SW 1271 (cell line): ENCODE measurements around the gene ZNF521.

Experiments
- DNase-seq, 2 experiments: peaks; one replicate each; lab custom pipeline; 2025; lab: John Stamatoyannopoulos, UW

The ZNF521 gene

GRCh38 chr18:25335676-25336075 is 16.3 kb downstream of the ZNF521 start:
- DNase-seq: no peak

DNA sequence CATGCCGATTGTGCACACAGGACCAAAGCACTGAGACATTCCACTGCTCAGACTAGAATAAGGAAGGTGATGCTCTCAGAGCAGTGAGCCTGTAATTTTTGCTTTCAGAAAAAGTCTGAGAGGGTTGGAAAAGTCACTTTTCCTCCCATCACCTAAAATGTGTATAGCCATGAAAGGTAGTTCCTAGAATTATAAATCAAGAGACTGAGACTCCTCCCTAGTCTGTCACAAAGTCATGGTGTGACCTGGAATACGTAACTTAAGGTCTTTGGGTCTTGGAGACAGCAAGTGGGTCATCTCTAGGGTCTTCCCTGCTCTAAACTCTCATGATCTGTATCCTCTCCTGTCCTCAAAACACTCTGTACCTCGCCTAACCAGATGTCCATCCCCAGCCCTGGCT is 16.9 kb downstream of the ZNF521 start:
- no peak for DNase-seq

- no peak for DNase-seq
These were observed 17.4 kb downstream of the ZNF521 start for GRCh38 chr18:25334588-25334987.

- no peak for DNase-seq
These were observed 20.0 kb downstream of the ZNF521 start for GRCh38 chr18:25332002-25332401.

DNA sequence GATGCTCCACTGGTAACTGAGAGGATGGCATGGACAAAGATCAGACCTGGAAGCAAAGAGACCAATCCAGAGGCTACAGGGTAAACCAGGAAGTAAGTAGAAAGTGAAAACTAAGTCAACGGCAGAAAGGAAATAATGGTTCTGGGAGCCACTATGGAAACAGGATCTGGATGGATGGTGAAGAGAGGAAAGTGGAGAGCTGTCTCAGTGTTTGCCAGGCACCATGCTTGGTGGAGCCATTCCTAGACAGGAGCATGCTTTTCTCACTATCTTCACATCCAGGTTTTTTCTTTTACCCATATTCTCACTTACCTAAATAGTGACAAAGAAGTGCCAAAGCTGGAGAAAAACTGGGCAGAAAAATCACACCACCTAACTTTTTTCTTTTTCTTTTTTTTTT is 22.2 kb downstream of the ZNF521 start:
- DNase-seq: no peak

- DNase-seq: no peak
These were observed 24.4 kb downstream of the ZNF521 start for GRCh38 chr18:25327584-25327983.

GRCh38 chr18:25326361-25326952 is 25.5 kb downstream of the ZNF521 start:
- DNase-seq: no peak

- DNase-seq: no peak
These were observed 29.2 kb downstream of the ZNF521 start for GRCh38 chr18:25322806-25323205.

DNA sequence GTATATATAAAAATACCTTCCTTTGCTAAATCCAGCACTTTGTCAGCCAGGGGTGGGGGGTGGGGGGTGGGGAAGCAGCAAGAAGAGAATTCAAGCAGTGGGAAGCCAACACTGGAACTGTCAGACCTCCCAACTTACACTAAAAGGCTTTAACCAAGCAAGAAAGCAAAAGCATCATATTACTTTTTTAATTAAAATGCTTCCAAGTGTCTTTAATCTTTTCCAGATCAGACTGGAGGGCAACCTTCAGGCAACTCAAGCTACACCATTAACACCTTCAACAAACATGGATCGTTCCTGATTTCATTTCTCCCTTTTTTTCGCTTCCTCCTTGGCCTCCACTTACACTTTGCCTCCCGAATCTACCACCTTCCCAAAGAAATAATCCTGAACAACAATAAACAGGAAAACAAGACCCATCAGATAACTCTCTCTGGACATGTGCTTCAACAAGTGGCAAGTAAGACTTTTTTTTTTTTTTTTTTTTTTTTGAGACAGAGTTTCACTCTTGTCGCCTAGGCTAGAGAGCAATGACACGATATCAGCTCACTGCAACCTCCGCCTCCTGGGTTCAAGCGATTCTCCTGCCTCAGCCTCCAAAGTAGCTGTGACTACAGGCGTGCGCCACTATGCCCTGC is 35.5 kb downstream of the ZNF521 start:
- no peak for DNase-seq

- DNase-seq: no peak
These were observed 37.2 kb downstream of the ZNF521 start for GRCh38 chr18:25314838-25315190.

GRCh38 chr18:25314151-25314837 is 37.7 kb downstream of the ZNF521 start:
- DNase-seq: no peak

- DNase-seq: no peak
These were observed 38.7 kb downstream of the ZNF521 start for GRCh38 chr18:25313268-25313667.

DNA sequence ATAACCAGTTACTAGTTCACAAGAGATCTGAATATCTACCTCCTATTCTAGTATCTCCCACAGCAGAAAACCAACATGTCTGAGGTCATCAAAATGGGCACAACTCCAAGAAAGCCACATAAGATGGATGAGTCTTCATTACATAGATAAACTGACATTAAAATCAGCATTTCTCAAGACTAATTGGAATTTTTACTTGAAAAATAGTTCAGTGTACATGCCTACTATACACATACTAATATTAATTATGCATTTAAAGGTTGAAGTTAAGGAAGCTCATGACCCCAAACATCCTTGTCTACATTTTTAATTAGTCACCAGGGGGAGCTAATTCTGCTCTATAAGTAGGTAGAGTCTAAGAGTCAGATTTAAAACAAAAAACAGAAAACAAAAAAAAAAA is 41.9 kb downstream of the ZNF521 start:
- DNase-seq: peak in 1 of 2 experiments; percentile 7

- no peak for DNase-seq
These were observed 43.6 kb downstream of the ZNF521 start for GRCh38 chr18:25308381-25308780.

- DNase-seq: no peak
These were observed 44.8 kb downstream of the ZNF521 start for GRCh38 chr18:25307192-25307591.

- DNase-seq: no peak
These were observed 45.3 kb downstream of the ZNF521 start for GRCh38 chr18:25306671-25307070.

- DNase-seq: no peak
These were observed 46.4 kb downstream of the ZNF521 start for GRCh38 chr18:25305584-25305983.

DNA sequence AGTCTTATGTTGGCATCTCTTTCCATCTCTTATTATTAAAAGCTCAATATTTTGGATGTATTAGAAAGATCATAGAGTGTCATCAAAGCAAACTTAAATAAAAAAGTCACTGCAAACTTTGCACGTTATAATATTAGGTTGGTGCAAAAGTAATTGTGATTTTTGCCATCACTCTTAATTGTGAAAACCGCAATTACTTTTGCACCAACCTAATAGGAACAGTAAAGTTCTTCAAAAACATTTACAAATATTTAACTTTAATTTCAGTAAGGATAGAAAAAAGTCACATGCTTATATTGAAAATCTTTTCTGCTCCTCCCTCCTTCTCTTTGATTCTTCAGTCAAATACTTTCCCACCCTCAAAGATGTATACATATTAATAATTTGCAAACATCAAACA is 51.5 kb downstream of the ZNF521 start:
- DNase-seq: no peak

DNA sequence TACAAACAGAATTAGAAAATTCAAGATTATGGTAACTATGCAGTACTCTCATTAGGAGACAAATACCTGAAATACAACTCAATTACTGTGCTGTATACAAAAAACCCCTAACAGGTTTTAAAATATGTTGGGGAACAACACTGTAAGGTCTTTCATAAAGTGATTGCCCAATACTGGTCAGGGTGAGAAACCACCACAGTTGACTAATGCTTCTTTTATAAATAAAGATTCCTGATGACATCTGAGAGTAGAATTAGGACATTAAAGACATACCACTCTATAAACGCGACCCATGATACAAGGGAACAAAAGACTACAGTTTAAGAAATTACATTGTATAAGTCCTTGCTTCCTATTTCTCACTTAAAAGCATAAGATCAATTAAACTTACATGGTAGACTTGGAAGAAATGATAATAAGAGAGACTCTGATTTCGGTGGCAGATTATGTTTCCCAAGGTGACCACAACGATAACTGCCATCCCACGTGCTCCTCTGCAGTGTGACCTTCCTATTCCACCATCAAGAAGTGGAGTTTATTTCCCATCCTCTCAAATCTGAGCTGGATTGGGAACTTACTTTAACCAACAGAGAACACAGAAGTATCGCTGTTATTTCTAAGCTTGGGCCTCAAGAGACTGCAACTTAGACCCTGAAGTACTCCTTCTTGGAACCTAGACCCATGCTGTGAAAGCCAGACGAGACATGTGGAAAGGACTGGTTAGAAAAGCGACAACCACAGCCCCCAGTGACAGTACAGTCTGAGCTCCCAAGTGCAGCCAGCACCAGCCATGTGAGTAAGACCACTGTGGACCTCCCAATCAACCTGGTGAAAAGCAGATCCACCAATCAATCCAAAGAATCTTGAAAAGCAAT is 52.3 kb downstream of the ZNF521 start:
- DNase-seq: no peak

DNA sequence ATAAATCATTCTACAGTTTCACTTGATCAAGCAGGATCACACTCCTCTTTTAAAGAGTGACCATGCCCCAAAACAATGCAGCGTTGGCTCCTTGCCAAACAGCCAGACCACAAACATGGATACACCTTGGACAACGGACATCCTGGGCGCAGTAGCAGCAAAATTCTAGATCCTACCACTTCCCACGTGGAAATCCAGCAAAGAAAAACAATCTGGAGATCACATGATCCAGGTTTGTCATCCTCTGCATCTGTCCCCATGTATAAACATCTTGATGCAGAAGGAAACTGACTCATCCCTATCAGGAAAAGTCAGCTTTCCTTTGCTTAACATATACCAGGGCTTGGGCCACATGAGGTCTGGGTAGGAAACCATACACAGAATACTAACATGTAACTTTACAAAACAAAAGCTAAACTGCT is 53.1 kb downstream of the ZNF521 start:
- peak; percentile 43 to 64 for DNase-seq

DNA sequence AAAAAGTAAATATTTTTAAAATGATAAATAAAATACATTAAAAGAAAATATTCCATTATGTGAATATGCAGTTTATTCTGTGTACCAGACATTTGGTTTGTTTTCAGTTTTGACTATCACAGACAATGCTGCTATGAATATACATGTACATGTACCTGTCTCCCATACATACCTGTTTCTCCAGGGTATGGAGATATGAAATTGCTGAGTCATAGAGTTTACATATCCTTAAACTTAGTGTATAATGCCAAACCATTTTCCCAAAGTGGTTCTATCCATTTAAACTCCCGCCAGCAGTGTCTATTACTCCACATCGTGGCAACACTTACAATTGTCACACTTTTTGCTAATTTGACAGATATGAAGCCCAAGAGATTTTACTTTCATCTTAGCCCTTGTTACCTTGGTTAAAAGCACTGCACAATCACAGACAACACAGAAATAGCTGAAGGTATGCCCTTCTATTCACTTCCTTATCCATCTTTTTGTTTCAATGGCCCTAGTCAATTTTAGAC is 56.3 kb downstream of the ZNF521 start:
- DNase-seq: no peak

DNA sequence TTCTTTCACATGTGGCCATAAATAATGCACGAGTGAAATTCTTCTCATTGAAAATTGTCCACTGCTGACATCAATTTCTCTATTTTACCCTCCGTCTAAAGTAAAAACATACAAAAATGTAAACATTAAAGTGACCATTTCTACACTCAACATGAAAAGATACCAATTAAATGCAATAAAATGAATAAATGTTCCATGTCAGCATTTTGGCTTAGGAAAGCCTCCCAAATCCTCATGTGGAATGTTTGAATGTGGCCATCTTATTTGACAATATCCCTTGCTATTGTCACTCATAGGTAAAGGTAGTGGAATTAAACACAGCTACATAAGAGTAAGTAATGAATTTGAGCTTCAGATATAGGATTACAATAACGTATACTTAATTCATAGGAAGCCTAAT is 60.8 kb downstream of the ZNF521 start:
- DNase-seq: no peak
